Measurements from ENCODE around the gene ZFP62.
"Not testable (repeated sequence)": the region's sequence is repeated elsewhere in the genome, so short reads cannot be mapped to it uniquely, and the experiment has no call there.

The ZFP62 gene

GRCh38 chr5:180889381-180889780 is 28.3 kb upstream of the ZFP62 start:
- Histone ChIP-seq H3K4me3 (ENCODE audit: low read depth in 1 of 2, low read length in 2 of 2) (no peak overlapping the region), H3K27ac (ENCODE audit: low read length) (no peak overlapping the region), H3K36me3 (ENCODE audit: control insufficient read depth in 1 of 2, insufficient read depth in 2 of 2, low read length in 2 of 2) (no peaks in the 10 kb centered on the region), H3K4me1 (ENCODE audit: control insufficient read depth in 1 of 2, insufficient read depth in 2 of 2, low read length in 2 of 2) (no peaks in the 10 kb centered on the region), H3K9me3 (ENCODE audit: control insufficient read depth in 1 of 2, low read length in 2 of 2) (peaks cover 0 to 2% of the 10 kb centered on the region in 2 donors), H3K27me3 (ENCODE audit: low read depth, low read length) (no peaks in the 10 kb centered on the region)

DNA sequence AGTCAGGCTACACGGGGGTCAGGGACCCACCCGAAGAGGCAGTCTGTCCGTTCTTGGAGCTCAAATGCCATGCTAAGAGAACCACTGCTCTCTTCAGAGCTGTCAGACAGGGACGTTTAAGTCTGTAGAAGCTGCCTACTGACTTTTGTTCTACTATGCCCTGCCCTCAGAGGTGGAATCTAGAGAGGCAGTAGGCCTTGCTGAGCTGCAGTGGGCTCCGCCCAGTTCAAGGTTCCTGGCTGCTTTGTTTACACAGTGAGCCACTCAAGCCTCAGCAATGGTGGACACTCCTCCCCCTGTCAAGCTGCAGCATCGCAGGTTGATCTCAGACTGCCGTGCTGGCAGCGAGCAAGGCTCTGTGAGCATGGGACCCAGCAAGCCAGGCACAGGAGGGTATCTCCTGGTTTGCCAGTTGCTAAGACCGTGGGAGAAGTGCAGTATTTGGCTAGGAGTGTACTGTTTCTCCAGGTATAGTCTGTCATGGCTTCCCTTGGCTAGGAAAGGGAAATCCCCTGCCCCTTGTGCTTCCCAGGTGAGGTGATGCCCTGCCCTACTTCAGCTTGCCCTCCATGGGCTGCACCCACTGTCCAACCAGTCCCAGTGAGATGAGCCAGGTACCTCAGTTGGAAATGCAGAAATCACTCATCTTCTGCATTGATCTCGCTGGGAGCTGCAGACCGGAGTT is 24.9 kb upstream of the ZFP62 start:
- H3K27ac ChIP-seq (ENCODE audit: low read length); H3K4me1 ChIP-seq (ENCODE audit: control insufficient read depth in 1 of 2, insufficient read depth in 2 of 2, low read length in 2 of 2); H3K36me3 ChIP-seq (ENCODE audit: control insufficient read depth in 1 of 2, insufficient read depth in 2 of 2, low read length in 2 of 2); H3K27me3 ChIP-seq (ENCODE audit: low read depth, low read length); H3K4me3 ChIP-seq (ENCODE audit: low read depth in 1 of 2, low read length in 2 of 2); H3K9me3 ChIP-seq (ENCODE audit: control insufficient read depth in 1 of 2, low read length in 2 of 2): not testable (repeated sequence)

GRCh38 chr5:180875860-180876426 is 14.9 kb upstream of the ZFP62 start:
- no peak overlapping the region for H3K4me3 ChIP-seq (ENCODE audit: low read depth in 1 of 2, low read length in 2 of 2)
- H3K27me3 ChIP-seq (ENCODE audit: low read depth, low read length) = no peaks in the 10 kb centered on the region
- H3K4me1 ChIP-seq (ENCODE audit: control insufficient read depth in 1 of 2, insufficient read depth in 2 of 2, low read length in 2 of 2) = no peaks in the 10 kb centered on the region
- H3K27ac ChIP-seq (ENCODE audit: low read length) = no peak overlapping the region
- no peaks in the 10 kb centered on the region for H3K36me3 ChIP-seq (ENCODE audit: control insufficient read depth in 1 of 2, insufficient read depth in 2 of 2, low read length in 2 of 2)
- H3K9me3 ChIP-seq (ENCODE audit: control insufficient read depth in 1 of 2, low read length in 2 of 2) = no peaks in the 10 kb centered on the region

GRCh38 chr5:180874804-180875582 is 13.9 kb upstream of the ZFP62 start:
- H3K27me3 ChIP-seq (ENCODE audit: low read depth, low read length) = no peaks in the 10 kb centered on the region
- no peak overlapping the region for H3K27ac ChIP-seq (ENCODE audit: low read length)
- no peaks in the 10 kb centered on the region for H3K9me3 ChIP-seq (ENCODE audit: control insufficient read depth in 1 of 2, low read length in 2 of 2)
- no peaks in the 10 kb centered on the region for H3K4me1 ChIP-seq (ENCODE audit: control insufficient read depth in 1 of 2, insufficient read depth in 2 of 2, low read length in 2 of 2)
- no peaks in the 10 kb centered on the region for H3K36me3 ChIP-seq (ENCODE audit: control insufficient read depth in 1 of 2, insufficient read depth in 2 of 2, low read length in 2 of 2)
- no peak overlapping the region for H3K4me3 ChIP-seq (ENCODE audit: low read depth in 1 of 2, low read length in 2 of 2)

- no peak overlapping the region for H3K27ac ChIP-seq (ENCODE audit: low read length)
- peaks cover 0 to 9% of the 10 kb centered on the region in 2 donors for H3K4me1 ChIP-seq (ENCODE audit: control insufficient read depth in 1 of 2, insufficient read depth in 2 of 2, low read length in 2 of 2)
- no peaks in the 10 kb centered on the region for H3K27me3 ChIP-seq (ENCODE audit: low read depth, low read length)
- H3K9me3 ChIP-seq (ENCODE audit: control insufficient read depth in 1 of 2, low read length in 2 of 2) = no peaks in the 10 kb centered on the region
- no peaks in the 10 kb centered on the region for H3K36me3 ChIP-seq (ENCODE audit: control insufficient read depth in 1 of 2, insufficient read depth in 2 of 2, low read length in 2 of 2)
- no peak overlapping the region for H3K4me3 ChIP-seq (ENCODE audit: low read depth in 1 of 2, low read length in 2 of 2)
Measured at GRCh38 chr5:180873615-180874520, 12.8 kb upstream of the ZFP62 start.

DNA sequence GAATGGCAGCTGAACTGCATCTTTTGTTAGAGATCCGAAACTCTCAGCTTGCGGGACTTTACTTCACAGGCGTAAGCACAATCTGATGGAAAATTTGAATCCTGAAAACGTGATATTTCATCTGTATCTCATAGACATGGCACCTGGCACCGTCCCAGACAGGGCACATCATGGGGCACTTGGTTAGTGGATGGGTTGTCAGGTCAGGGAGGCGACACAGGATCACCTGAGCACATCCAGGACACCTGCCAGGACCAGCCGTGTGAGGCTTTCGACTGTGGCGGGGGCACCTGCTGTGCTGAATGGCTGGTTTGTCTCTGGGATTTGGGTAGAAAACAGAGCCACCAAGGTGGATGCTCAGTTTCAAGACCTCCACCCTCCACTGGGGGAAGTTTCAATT is 11.3 kb upstream of the ZFP62 start:
- no peak overlapping the region for H3K27ac ChIP-seq (ENCODE audit: low read length)

DNA sequence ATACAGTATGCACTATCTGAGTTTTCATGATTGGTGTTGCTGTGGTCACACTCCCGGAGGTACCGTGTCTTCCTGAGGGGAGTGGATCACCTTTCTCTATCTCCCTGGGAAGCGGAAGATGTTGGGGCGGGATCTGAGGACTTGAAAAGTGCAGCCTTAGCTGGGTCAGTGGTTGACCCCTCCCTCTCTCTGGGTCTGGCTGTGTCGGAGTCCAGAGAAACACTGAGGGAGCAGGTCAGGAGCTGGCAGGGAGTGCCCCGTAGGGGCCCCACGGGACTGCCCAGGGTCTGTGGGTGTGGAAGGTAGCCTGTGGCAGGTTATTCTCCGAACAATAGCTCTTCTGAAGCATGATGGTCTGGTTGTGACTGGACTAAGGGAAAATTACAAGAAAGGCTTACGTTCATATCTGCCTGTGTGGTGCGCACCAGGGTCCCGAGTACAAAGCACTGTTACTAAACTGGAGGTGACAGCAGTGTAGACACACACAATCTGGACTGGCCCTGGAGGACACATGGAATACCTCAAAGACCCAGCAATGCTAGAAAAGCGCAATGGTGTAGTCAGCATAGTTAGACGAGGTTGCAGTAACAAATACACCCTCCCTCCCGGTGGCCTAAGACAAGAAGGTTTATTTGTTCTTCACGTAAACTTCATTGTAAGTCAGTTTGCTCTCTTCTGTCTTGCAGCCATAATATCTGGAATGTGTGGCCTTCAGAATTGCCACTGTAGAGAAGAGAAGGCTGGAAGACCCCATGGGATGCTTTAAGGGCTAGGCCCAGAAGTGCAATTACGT is 9.4 kb upstream of the ZFP62 start:
- no peaks in the 10 kb centered on the region for H3K9me3 ChIP-seq (ENCODE audit: control insufficient read depth in 1 of 2, low read length in 2 of 2)
- H3K4me1 ChIP-seq (ENCODE audit: control insufficient read depth in 1 of 2, insufficient read depth in 2 of 2, low read length in 2 of 2) = peaks cover 0 to 9% of the 10 kb centered on the region in 2 donors
- no peak overlapping the region for H3K4me3 ChIP-seq (ENCODE audit: low read depth in 1 of 2, low read length in 2 of 2)
- no peak overlapping the region for H3K27ac ChIP-seq (ENCODE audit: low read length)
- no peaks in the 10 kb centered on the region for H3K36me3 ChIP-seq (ENCODE audit: control insufficient read depth in 1 of 2, insufficient read depth in 2 of 2, low read length in 2 of 2)
- H3K27me3 ChIP-seq (ENCODE audit: low read depth, low read length) = no peaks in the 10 kb centered on the region

More for the DNA sequence above, 11.3 kb upstream of the ZFP62 start:
- H3K4me3 ChIP-seq (ENCODE audit: low read depth in 1 of 2, low read length in 2 of 2) = no peak overlapping the region
- no peaks in the 10 kb centered on the region for H3K9me3 ChIP-seq (ENCODE audit: control insufficient read depth in 1 of 2, low read length in 2 of 2)
- no peaks in the 10 kb centered on the region for H3K36me3 ChIP-seq (ENCODE audit: control insufficient read depth in 1 of 2, insufficient read depth in 2 of 2, low read length in 2 of 2)
- no peaks in the 10 kb centered on the region for H3K27me3 ChIP-seq (ENCODE audit: low read depth, low read length)
- H3K4me1 ChIP-seq (ENCODE audit: control insufficient read depth in 1 of 2, insufficient read depth in 2 of 2, low read length in 2 of 2) = peaks cover 0 to 9% of the 10 kb centered on the region in 2 donors

GRCh38 chr5:180869587-180869986 is 8.5 kb upstream of the ZFP62 start:
- H3K27ac ChIP-seq (ENCODE audit: low read length) = no peak overlapping the region
- no peaks in the 10 kb centered on the region for H3K36me3 ChIP-seq (ENCODE audit: control insufficient read depth in 1 of 2, insufficient read depth in 2 of 2, low read length in 2 of 2)
- H3K9me3 ChIP-seq (ENCODE audit: control insufficient read depth in 1 of 2, low read length in 2 of 2) = no peaks in the 10 kb centered on the region
- no peaks in the 10 kb centered on the region for H3K27me3 ChIP-seq (ENCODE audit: low read depth, low read length)
- no peak overlapping the region for H3K4me3 ChIP-seq (ENCODE audit: low read depth in 1 of 2, low read length in 2 of 2)
- H3K4me1 ChIP-seq (ENCODE audit: control insufficient read depth in 1 of 2, insufficient read depth in 2 of 2, low read length in 2 of 2) = peaks cover 0 to 9% of the 10 kb centered on the region in 2 donors

GRCh38 chr5:180868960-180869359 is 7.9 kb upstream of the ZFP62 start:
- Histone ChIP-seq H3K36me3 (ENCODE audit: control insufficient read depth in 1 of 2, insufficient read depth in 2 of 2, low read length in 2 of 2) (no peaks in the 10 kb centered on the region), H3K4me3 (ENCODE audit: low read depth in 1 of 2, low read length in 2 of 2) (no peak overlapping the region), H3K4me1 (ENCODE audit: control insufficient read depth in 1 of 2, insufficient read depth in 2 of 2, low read length in 2 of 2) (peaks cover 0 to 9% of the 10 kb centered on the region in 2 donors), H3K27ac (ENCODE audit: low read length) (no peak overlapping the region), H3K27me3 (ENCODE audit: low read depth, low read length) (no peaks in the 10 kb centered on the region), H3K9me3 (ENCODE audit: control insufficient read depth in 1 of 2, low read length in 2 of 2) (no peaks in the 10 kb centered on the region)

DNA sequence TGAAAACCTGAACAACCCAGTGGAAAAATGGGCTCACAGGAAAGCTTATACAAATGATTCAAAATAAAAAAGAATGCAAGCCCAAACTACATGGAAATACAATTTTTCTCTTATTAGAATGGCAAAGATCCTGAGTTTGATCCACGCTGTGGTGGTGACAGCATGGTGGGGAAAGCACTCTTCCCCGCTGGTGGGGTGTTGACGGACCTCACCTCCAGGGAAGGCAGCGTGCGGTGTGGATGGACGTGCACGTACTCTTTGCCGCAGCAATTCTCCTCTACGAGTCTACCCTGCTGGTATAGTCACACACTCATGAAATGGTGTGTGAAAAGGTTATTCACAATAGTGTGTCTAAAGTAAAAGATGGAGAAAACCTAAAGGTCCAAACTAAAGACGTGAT is 5.9 kb upstream of the ZFP62 start:
- H3K4me3 ChIP-seq (ENCODE audit: low read depth in 1 of 2, low read length in 2 of 2) = no peak overlapping the region
- H3K27me3 ChIP-seq (ENCODE audit: low read depth, low read length) = no peaks in the 10 kb centered on the region
- no peaks in the 10 kb centered on the region for H3K9me3 ChIP-seq (ENCODE audit: control insufficient read depth in 1 of 2, low read length in 2 of 2)
- H3K27ac ChIP-seq (ENCODE audit: low read length) = no peak overlapping the region
- H3K4me1 ChIP-seq (ENCODE audit: control insufficient read depth in 1 of 2, insufficient read depth in 2 of 2, low read length in 2 of 2) = peaks cover 0 to 9% of the 10 kb centered on the region in 2 donors
- no peaks in the 10 kb centered on the region for H3K36me3 ChIP-seq (ENCODE audit: control insufficient read depth in 1 of 2, insufficient read depth in 2 of 2, low read length in 2 of 2)

Measured in muscle layer of duodenum (tissue), 2 donors.